Gastroesophageal sphincter (tissue), 2 donors: Measurements from ENCODE around the gene RREB1.

Experiments used
- EP300 ChIP-seq: sonication (generic); formaldehyde crosslinking; IDR thresholded peaks from one replicate; pipeline ENCODE4 v1.6.1; 2017; ENCODE audit warnings: antibody characterized with exemption, mild to moderate bottlenecking
- POLR2A ChIP-seq, 2 donors: fragments of 450-650 bp; IDR thresholded peaks; one replicate each; pipeline ENCODE4 v1.6.1; 2017; ENCODE audit warnings: antibody characterized with exemption in 2 of 2, mild to moderate bottlenecking in 2 of 2, moderate library complexity in 1 of 2

DNA sequence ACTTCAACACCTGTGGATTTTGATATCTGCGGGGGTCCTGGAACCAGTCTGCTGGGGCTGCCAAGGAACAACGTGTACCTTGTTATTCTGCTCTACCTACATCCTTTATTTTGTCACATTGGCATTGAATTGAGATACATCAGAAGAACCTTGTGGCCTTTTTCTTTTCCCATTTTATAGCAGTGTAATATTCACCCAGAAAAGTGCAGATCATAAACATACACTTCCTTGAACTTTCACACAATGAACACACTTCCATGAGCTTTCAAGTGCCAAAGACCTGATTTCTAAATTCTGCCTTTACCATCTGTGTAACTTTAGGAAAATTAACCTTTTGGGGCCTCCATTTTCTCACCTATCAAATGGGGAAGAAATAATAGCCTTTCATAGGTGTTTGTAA lies 29.9 kb upstream of the RREB1 start:
- TF ChIP-seq EP300 (no peak), POLR2A (IDR thresholded peaks at IDR 0.05) (no peak)
